HG03060 (cell line): Measurements from ENCODE around the gene GALNT14.

ENCODE experiments used
- ATAC-seq: cut with Tn5 transposase; IDR thresholded peaks from one replicate; pipeline ENCODE4 v1.9.1; 2021; ENCODE audit warnings: low read depth, moderate number of reproducible peaks; ENCODE audit not compliant: unreplicated experiment

The GALNT14 gene

GRCh38 chr2:31089645-31090044, 48.6 kb downstream of the GALNT14 start:
- no peak for ATAC-seq

GRCh38 chr2:31088504-31089195, 49.6 kb downstream of the GALNT14 start:
- ATAC-seq: no peak

GRCh38 chr2:31087491-31087890, 50.7 kb downstream of the GALNT14 start:
- ATAC-seq: no peak

GRCh38 chr2:31086590-31086989, 51.6 kb downstream of the GALNT14 start:
- ATAC-seq: no peak

- no peak for ATAC-seq
These were observed 54.8 kb downstream of the GALNT14 start for GRCh38 chr2:31083234-31083993.

GRCh38 chr2:31082002-31082401, 56.2 kb downstream of the GALNT14 start:
- no peak for ATAC-seq

- no peak for ATAC-seq
These were observed 56.7 kb downstream of the GALNT14 start for GRCh38 chr2:31081492-31081891.

GRCh38 chr2:31080361-31080760, 57.9 kb downstream of the GALNT14 start:
- no peak for ATAC-seq

GRCh38 chr2:31079665-31080064, 58.6 kb downstream of the GALNT14 start:
- no peak for ATAC-seq

- ATAC-seq: no peak
These were observed 59.6 kb downstream of the GALNT14 start for GRCh38 chr2:31078579-31079105.

GRCh38 chr2:31078011-31078410, 60.2 kb downstream of the GALNT14 start:
- ATAC-seq: no peak

GRCh38 chr2:31075941-31076590, 62.2 kb downstream of the GALNT14 start:
- ATAC-seq: no peak

- no peak for ATAC-seq
These were observed 62.8 kb downstream of the GALNT14 start for GRCh38 chr2:31075431-31075830.

GRCh38 chr2:31071741-31072140, 66.5 kb downstream of the GALNT14 start:
- ATAC-seq: no peak

GRCh38 chr2:31070339-31071125, 67.7 kb downstream of the GALNT14 start:
- ATAC-seq: no peak

GRCh38 chr2:31069643-31070325, 68.5 kb downstream of the GALNT14 start:
- ATAC-seq: no peak

GRCh38 chr2:31067259-31067658, 71.0 kb downstream of the GALNT14 start:
- no peak for ATAC-seq

- ATAC-seq: no peak
These were observed 71.7 kb downstream of the GALNT14 start for GRCh38 chr2:31066551-31066950.

GRCh38 chr2:31066086-31066485, 72.2 kb downstream of the GALNT14 start:
- ATAC-seq: no peak

- no peak for ATAC-seq
These were observed 72.9 kb downstream of the GALNT14 start for GRCh38 chr2:31065356-31065755.
